Pancreas (tissue), 10 donors: ENCODE measurements around the gene CELF2. TPM values are rescaled to one million over a fixed set of nuclear protein-coding genes. Genes with fewer than 3 reads are reported as not detected.

Experiments used
- ATAC-seq, 4 donors: fragments of 200-7000 bp; cut with Tn5 transposase; one replicate each; pipeline versions ENCODE4 v1.8.0 to v1.9.1; 2020; ENCODE audit warnings: mild to moderate bottlenecking in 4 of 4, moderate library complexity in 4 of 4
- DNase-seq, 6 donors: peaks; one replicate each; pipeline ENCODE4 v3.0.0-alpha.2; 2020
- FAIRE-seq: peaks from 2 replicates; lab custom pipeline; 2012; peaks lifted over from hg19 to GRCh38; lab: Jason Lieb, UNC
- H3K27ac ChIP-seq, 4 donors: fragments of 200-600 bp; sonication (generic); 1 replicate in 3 of 4; 2 replicates in 1 of 4; pipeline versions ENCODE4 v1.5.0 to v1.8.0; 2020
- H3K27me3 ChIP-seq, 4 donors: fragments of 200-600 bp; one replicate each; pipeline ENCODE4 v1.8.0; 2021
- H3K36me3 ChIP-seq, 3 donors: fragments of 200-600 bp; sonication (generic) in 1 of 3; one replicate each; pipeline versions ENCODE4 v1.5.0 to v1.8.0; 2020 to 2021
- H3K4me1 ChIP-seq, 3 donors: fragments of 200-600 bp; one replicate each; pipeline ENCODE4 v1.8.0; 2021
- H3K4me3 ChIP-seq, 4 donors: fragments of 200-600 bp; sonication (generic) in 2 of 4; one replicate each; pipeline versions ENCODE4 v1.5.0 to v1.8.0; 2020 to 2021
- H3K9me3 ChIP-seq, 4 donors: fragments of 200-600 bp; one replicate each; pipeline ENCODE4 v1.8.0; 2021
- CTCF ChIP-seq, 4 donors: fragments of 200-600 bp; sonication (generic) in 3 of 4; IDR thresholded peaks; one replicate each; pipeline versions ENCODE4 v1.5.0 to v1.8.0; 2021; ENCODE audit warnings: antibody characterized with exemption in 4 of 4
- WGBS, 2 donors: extraction: QIAGEN DNeasy Blood & Tissue Kit; methylation state at CpG; one replicate each; pipeline ENCODE4 v1.1.7; 2013; 5-methylcytosine and 5-hydroxymethylcytosine counted together
- intact Hi-C, 3 donors: fragments of 100-400 bp; cut with DNase I; formaldehyde crosslinking; loops; one replicate each; pipeline versions ENCODE4 v1.11.1 to v1.14.2; 2022
- polyA plus RNA-seq, 2 donors: library from polyadenylated mRNA; stranded (reverse); fragments of 200-250 nt; gene quantifications; one replicate each; pipeline ENCODE4 v1.2.3, GENCODE V29; 2013
- total RNA-seq, 6 donors: library from RNA; stranded (reverse); fragmentation: NEBNext Ultra II Directional in 4 of 6; extraction: Animal tissue kit (Norgen Biotek cat#: 25700) in 4 of 6; gene quantifications; one replicate each; pipeline versions ENCODE4 v1.2.1 to v1.2.4, GENCODE V29; 2021 to 2023
- donor health status: healthy with polysubstance abuse.
- donor health status: DM: no; HTN: no; CAD: no; lungs with moderate emphysema.
- donor health status: DM: no; HTN: no; CAD: no.
- donor health status: control.
- donor health status: control.
- donor health status: Bipolar disorder and iron deficiency.
- donor health status: DM: yes; HTN: yes; CAD: no.
- donor health status: DM: no; HTN: no; CAD: no.
- donor health status: DM: no; HTN: no; CAD: no.
- donor health status: DM: yes; HTN: yes; CAD: no.

The CELF2 gene
- total and polyA plus RNA-seq, 8 donors = 1.2 to 11.7 (median 2.2) TPM

GRCh38 chr10:11014671-11015445 lies 2.8 kb upstream of the CELF2 start:
- peaks cover 0 to 4% (median 4%) of the 10 kb centered on the region in 3 donors for H3K4me1 ChIP-seq
- ATAC-seq (no peak), FAIRE-seq (peak; percentile 54), DNase-seq (no peak)
- H3K27ac ChIP-seq = no peak overlapping the region
- intact Hi-C loops = no loop called here
- 66 to 70% methylated on average over 14 of the region's 14 CpGs for WGBS, 2 donors
- no peak for TF ChIP-seq CTCF (IDR thresholded peaks at IDR 0.05)
- peaks cover 0 to 21% (median 1%) of the 10 kb centered on the region in 4 donors for H3K27me3 ChIP-seq
- no peak overlapping the region for H3K4me3 ChIP-seq
- H3K36me3 ChIP-seq = no peaks in the 10 kb centered on the region
- no peaks in the 10 kb centered on the region for H3K9me3 ChIP-seq

GRCh38 chr10:11015446-11015934 lies 2.2 kb upstream of the CELF2 start:
- peaks cover 0 to 27% (median 1%) of the 10 kb centered on the region in 4 donors for H3K27me3 ChIP-seq
- intact Hi-C loops = no loop called here
- H3K27ac ChIP-seq = no peak overlapping the region
- no peaks in the 10 kb centered on the region for H3K9me3 ChIP-seq
- TF ChIP-seq CTCF (IDR thresholded peaks at IDR 0.05) = no peak
- no peak overlapping the region for H3K4me3 ChIP-seq
- WGBS, 2 donors = 78 to 80% methylated on average over 2 of the region's 2 CpGs
- FAIRE-seq (no peak), DNase-seq (no peak), ATAC-seq (no peak)
- H3K4me1 ChIP-seq = peaks cover 0 to 4% (median 4%) of the 10 kb centered on the region in 3 donors
- H3K36me3 ChIP-seq = no peaks in the 10 kb centered on the region

- peaks cover 0 to 39% (median 1%) of the 10 kb centered on the region in 4 donors for H3K27me3 ChIP-seq
- H3K27ac ChIP-seq = no peak overlapping the region
- no peak for FAIRE-seq
- no peaks in the 10 kb centered on the region for H3K9me3 ChIP-seq
- H3K36me3 ChIP-seq = no peaks in the 10 kb centered on the region
- WGBS, 2 donors = 18% methylated on average over 19 of the region's 19 CpGs
- TF ChIP-seq CTCF (IDR thresholded peaks at IDR 0.05) = no peak
- H3K4me1 ChIP-seq = peaks cover 0 to 4% (median 4%) of the 10 kb centered on the region in 3 donors
- peak overlapping the region in 3 of 4 donors; percentile 37 to 61 (median 56) for H3K4me3 ChIP-seq
- no peak for DNase-seq
- ATAC-seq = peak in 2 of 4 donors; percentile 70
- intact Hi-C loops = no loop called here
Observed at GRCh38 chr10:11017000-11017569, 587 bp upstream of the CELF2 start.

- no peak for TF ChIP-seq CTCF (IDR thresholded peaks at IDR 0.05)
- peak in 2 of 6 donors; percentile 23 to 75 for DNase-seq
Observed at GRCh38 chr10:11018432-11018841, 765 bp downstream of the CELF2 start.

More at GRCh38 chr10:11018432-11018841, 765 bp downstream of the CELF2 start:
- peaks cover 0 to 4% (median 4%) of the 10 kb centered on the region in 3 donors for H3K4me1 ChIP-seq
- WGBS, 2 donors = 3% methylated on average over 42 to 57 of the region's 57 CpGs
- no peaks in the 10 kb centered on the region for H3K9me3 ChIP-seq
- no peak for FAIRE-seq
- H3K36me3 ChIP-seq = no peaks in the 10 kb centered on the region
- ATAC-seq = peak in 2 of 4 donors; percentile 16 to 23
- H3K27me3 ChIP-seq = peaks cover 0 to 37% (median 4%) of the 10 kb centered on the region in 4 donors
- peak overlapping the region; percentile 38 to 61 (median 48) for H3K4me3 ChIP-seq
- H3K27ac ChIP-seq = no peak overlapping the region
- intact Hi-C loops = no loop called here
